H1 (cell line): Measurements from ENCODE around the gene MAP2K1.

Experiments used
- CTCF ChIP-seq, 3 experiments: IDR thresholded peaks; 1 replicate in 2 of 3; 2 replicates in 1 of 3; pipeline versions ENCODE4 v1.5.1 to v1.6.1; 2011; ENCODE audit warnings: low read length in 3 of 3, mild to moderate bottlenecking in 3 of 3, inconsistent platforms in 2 of 3, low read depth in 1 of 3, moderate library complexity in 1 of 3; ENCODE audit not compliant: insufficient read depth in 1 of 3; ENCODE audit errors: control extremely low read depth in 1 of 3
- JUN ChIP-seq: IDR thresholded peaks from 2 replicates; pipeline ENCODE4 v1.6.1; 2011; ENCODE audit warnings: low read depth, mild to moderate bottlenecking, improper control_type of control experiment, low read length
- POLR2AphosphoS5 ChIP-seq: IDR thresholded peaks from 2 replicates; pipeline ENCODE4 v1.6.1; 2011; ENCODE audit warnings: low read depth, low read length
- RAD21 ChIP-seq, 2 experiments: IDR thresholded peaks in 1 of 2; conservative IDR thresholded peaks in 1 of 2; 2 replicates each; pipeline ENCODE4 v1.6.1; 2011; ENCODE audit warnings: low read depth in 2 of 2, low read length in 2 of 2, improper control_type of control experiment in 1 of 2, inconsistent platforms in 1 of 2, mild to moderate bottlenecking in 1 of 2, moderate library complexity in 1 of 2
- SP2 ChIP-seq: IDR thresholded peaks from 2 replicates; pipeline ENCODE4 v1.6.1; 2012; ENCODE audit warnings: mild to moderate bottlenecking, low read length, inconsistent platforms
- USF2 ChIP-seq: IDR thresholded peaks from 2 replicates; pipeline ENCODE4 v1.6.1; 2011; ENCODE audit warnings: low read length, improper control_type of control experiment

- TF ChIP-seq JUN (no peak), POLR2AphosphoS5 (no peak), SP2 (no peak), CTCF (IDR thresholded peaks at IDR 0.05; ENCODE audit: control extremely low read depth in 1 of 3, insufficient read depth in 1 of 3, low read depth in 1 of 3, low read length in 3 of 3) (no peak), RAD21 (IDR thresholded peaks at IDR 0.05 in 1 of 2, conservative IDR thresholded peaks at IDR 0.05 in 1 of 2; ENCODE audit: low read depth in 2 of 2, low read length in 2 of 2) (no peak), USF2 (no peak)
These were observed 7.8 kb upstream of the MAP2K1 start for GRCh38 chr15:66378814-66379430.
